T-helper 17 cell (primary cell): Measurements from ENCODE around the gene MACROD2. TPM values are rescaled to one million over a fixed set of nuclear protein-coding genes. Genes with fewer than 3 reads are reported as not detected.

Source experiments
- ATAC-seq: fragments of 150-1000 bp; cut with Tn5 transposase; 2 replicates; pipeline ENCODE4 v1.10.0; 2021; ENCODE audit warnings: mild to moderate bottlenecking, moderate library complexity
- DNase-seq, 3 donors: peaks; one replicate each; pipeline versions ENCODE4 v3.0.0 to v3.0.0-alpha.2; 2020 to 2021
- H3K9me3 ChIP-seq: one replicate; pipeline ENCODE4 v1.7.0; 2013; ENCODE audit warnings: low read length, mild to moderate bottlenecking; ENCODE audit not compliant: control insufficient read depth, poor library complexity, severe bottlenecking
- H3K27ac Mint-ChIP-seq: one replicate; pipeline ENCODE4 v1.8.0; 2022; ENCODE audit warnings: mild to moderate bottlenecking, moderate library complexity, mixed read lengths
- H3K27me3 Mint-ChIP-seq: one replicate; pipeline ENCODE4 v1.8.0; 2022; ENCODE audit warnings: mixed read lengths
- H3K36me3 Mint-ChIP-seq: one replicate; pipeline ENCODE4 v1.8.0; 2022; ENCODE audit warnings: low read depth, mixed read lengths
- H3K4me1 Mint-ChIP-seq: one replicate; pipeline ENCODE4 v1.8.0; 2022; ENCODE audit warnings: mild to moderate bottlenecking, mixed read lengths
- H3K4me3 Mint-ChIP-seq: one replicate; pipeline ENCODE4 v1.8.0; 2022; ENCODE audit warnings: mild to moderate bottlenecking, moderate library complexity, mixed read lengths
- total RNA-seq, 4 donors: library from RNA in 2 of 4; stranded (reverse) in 2 of 4; gene quantifications; one replicate each; pipeline ENCODE4 v1.2.3 and lab custom pipeline; 2022 to 2026

MACROD2 gene
- total RNA-seq, 2 donors from 2014 or later = 0.85 TPM; not detected in 1

- DNase-seq (no peak), ATAC-seq (peak; percentile 48)
- Mint-ChIP-seq H3K4me1 (no peaks in the 10 kb centered on the region), H3K4me3 (no peak overlapping the region), H3K27me3 (no peaks in the 10 kb centered on the region), H3K27ac (no peak overlapping the region), H3K36me3 (no peaks in the 10 kb centered on the region)
- H3K9me3 ChIP-seq = no peaks in the 10 kb centered on the region
Observed at GRCh38 chr20:16040742-16041141, 2045.4 kb downstream of the MACROD2 start.

DNA sequence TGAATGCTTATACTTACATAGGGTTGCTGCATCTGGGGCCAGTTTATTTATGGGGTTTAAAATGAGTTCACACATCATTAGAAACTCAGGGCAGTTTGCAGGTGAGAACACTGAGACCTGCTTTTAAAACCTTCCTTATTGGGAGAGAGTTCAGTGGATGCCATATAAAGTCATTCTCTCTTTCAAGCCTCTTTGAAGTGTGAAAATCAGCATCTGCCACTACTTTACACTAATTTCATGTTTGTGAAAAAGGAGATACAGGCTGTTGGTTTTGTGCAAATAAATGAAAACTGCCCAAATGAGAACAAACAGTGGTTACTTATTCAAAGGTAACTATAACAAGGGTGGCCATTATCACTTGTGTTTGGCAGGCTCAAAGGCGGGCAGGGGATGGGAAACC, 2047.4 kb downstream of the MACROD2 start:
- Mint-ChIP-seq H3K27me3 (no peaks in the 10 kb centered on the region), H3K36me3 (no peaks in the 10 kb centered on the region), H3K4me3 (no peak overlapping the region), H3K27ac (no peak overlapping the region), H3K4me1 (no peaks in the 10 kb centered on the region)
- DNase-seq (no peak), ATAC-seq (no peak)
- no peaks in the 10 kb centered on the region for H3K9me3 ChIP-seq

- no peaks in the 10 kb centered on the region for H3K36me3 Mint-ChIP-seq
- H3K4me1 Mint-ChIP-seq = no peaks in the 10 kb centered on the region
- no peak overlapping the region for H3K4me3 Mint-ChIP-seq
- DNase-seq = no peak
- no peak overlapping the region for H3K27ac Mint-ChIP-seq
- no peaks in the 10 kb centered on the region for H3K27me3 Mint-ChIP-seq
- H3K9me3 ChIP-seq = no peaks in the 10 kb centered on the region
- no peak for ATAC-seq
Observed at GRCh38 chr20:16043931-16044330, 2048.6 kb downstream of the MACROD2 start.

- H3K27me3 Mint-ChIP-seq = no peaks in the 10 kb centered on the region
- no peak for ATAC-seq
- DNase-seq = no peak
- H3K36me3 Mint-ChIP-seq = no peaks in the 10 kb centered on the region
- H3K4me1 Mint-ChIP-seq = no peaks in the 10 kb centered on the region
- no peak overlapping the region for H3K27ac Mint-ChIP-seq
- H3K4me3 Mint-ChIP-seq = no peak overlapping the region
- H3K9me3 ChIP-seq = no peaks in the 10 kb centered on the region
Observed at GRCh38 chr20:16048876-16049275, 2053.6 kb downstream of the MACROD2 start.

- no peak for ATAC-seq
- Mint-ChIP-seq H3K4me1 (no peaks in the 10 kb centered on the region), H3K4me3 (no peak overlapping the region), H3K27ac (no peak overlapping the region), H3K27me3 (no peaks in the 10 kb centered on the region), H3K36me3 (no peaks in the 10 kb centered on the region)
- no peak for DNase-seq
- H3K9me3 ChIP-seq = no peaks in the 10 kb centered on the region
Observed at GRCh38 chr20:16049529-16050093, 2054.3 kb downstream of the MACROD2 start.

DNA sequence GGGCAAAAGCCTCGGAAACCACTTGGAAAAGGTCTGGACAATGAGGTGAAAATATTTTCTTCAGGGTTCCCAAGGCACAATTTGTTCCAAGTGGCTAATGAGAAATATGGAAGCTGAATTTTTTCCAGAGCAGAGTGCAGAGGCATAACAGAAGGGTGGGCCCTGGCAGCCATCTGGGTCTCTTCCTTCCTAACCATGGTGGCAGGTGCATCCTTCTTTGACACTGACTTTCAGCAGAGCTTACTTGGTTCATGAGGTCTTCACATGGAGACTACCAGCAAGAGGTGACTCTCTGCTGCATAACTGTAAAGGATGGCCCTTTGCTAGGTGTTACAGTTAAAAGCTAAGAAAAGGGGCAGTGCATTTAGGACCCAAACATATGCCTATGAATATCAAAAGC, 2055.1 kb downstream of the MACROD2 start:
- H3K27me3 Mint-ChIP-seq = no peaks in the 10 kb centered on the region
- H3K27ac Mint-ChIP-seq = no peak overlapping the region
- ATAC-seq = no peak
- no peaks in the 10 kb centered on the region for H3K36me3 Mint-ChIP-seq
- H3K4me1 Mint-ChIP-seq = no peaks in the 10 kb centered on the region
- no peaks in the 10 kb centered on the region for H3K9me3 ChIP-seq
- no peak for DNase-seq
- H3K4me3 Mint-ChIP-seq = no peak overlapping the region

GRCh38 chr20:16051968-16052367, 2056.7 kb downstream of the MACROD2 start:
- Mint-ChIP-seq H3K27ac (no peak overlapping the region), H3K4me1 (no peaks in the 10 kb centered on the region), H3K36me3 (no peaks in the 10 kb centered on the region), H3K27me3 (no peaks in the 10 kb centered on the region), H3K4me3 (no peak overlapping the region)
- no peak for DNase-seq
- H3K9me3 ChIP-seq = no peaks in the 10 kb centered on the region
- no peak for ATAC-seq

- ATAC-seq = no peak
- Mint-ChIP-seq H3K36me3 (no peaks in the 10 kb centered on the region), H3K4me3 (no peak overlapping the region), H3K27me3 (no peaks in the 10 kb centered on the region), H3K4me1 (no peaks in the 10 kb centered on the region), H3K27ac (no peak overlapping the region)
- H3K9me3 ChIP-seq = no peaks in the 10 kb centered on the region
- DNase-seq = no peak
Observed at GRCh38 chr20:16052456-16052855, 2057.1 kb downstream of the MACROD2 start.

GRCh38 chr20:16054985-16055384, 2059.7 kb downstream of the MACROD2 start:
- no peak for DNase-seq
- no peaks in the 10 kb centered on the region for H3K4me1 Mint-ChIP-seq
- H3K36me3 Mint-ChIP-seq = no peaks in the 10 kb centered on the region
- no peak overlapping the region for H3K4me3 Mint-ChIP-seq
- H3K27me3 Mint-ChIP-seq = no peaks in the 10 kb centered on the region
- no peak overlapping the region for H3K27ac Mint-ChIP-seq
- ATAC-seq = no peak
- H3K9me3 ChIP-seq = no peaks in the 10 kb centered on the region

- H3K27ac Mint-ChIP-seq = no peak overlapping the region
- ATAC-seq (no peak), DNase-seq (no peak)
- no peaks in the 10 kb centered on the region for H3K36me3 Mint-ChIP-seq
- no peaks in the 10 kb centered on the region for H3K9me3 ChIP-seq
- no peaks in the 10 kb centered on the region for H3K4me1 Mint-ChIP-seq
- H3K27me3 Mint-ChIP-seq = no peaks in the 10 kb centered on the region
- H3K4me3 Mint-ChIP-seq = no peak overlapping the region
Observed at GRCh38 chr20:16057651-16058050, 2062.3 kb downstream of the MACROD2 start.

DNA sequence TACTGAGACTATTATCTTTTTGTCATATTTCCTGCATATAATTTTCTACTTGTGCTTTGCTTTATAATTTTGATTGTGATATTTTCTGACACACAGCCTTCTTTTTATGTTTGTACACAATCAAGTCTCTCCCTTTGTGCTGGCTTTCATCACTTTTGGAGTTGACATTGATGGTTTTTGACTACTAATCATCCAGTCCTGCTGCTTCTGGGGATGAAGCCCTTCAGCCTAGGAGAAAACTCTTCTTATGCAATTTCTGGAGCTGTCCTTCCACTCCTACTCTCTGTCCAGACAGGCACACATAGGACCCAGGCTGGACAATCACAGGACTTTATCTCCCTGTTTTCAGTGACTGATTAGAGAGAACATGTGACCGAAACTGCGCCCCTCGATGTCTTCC, 2063.0 kb downstream of the MACROD2 start:
- Mint-ChIP-seq H3K36me3 (no peaks in the 10 kb centered on the region), H3K4me1 (no peaks in the 10 kb centered on the region), H3K27ac (no peak overlapping the region), H3K27me3 (no peaks in the 10 kb centered on the region), H3K4me3 (no peak overlapping the region)
- ATAC-seq (no peak), DNase-seq (no peak)
- H3K9me3 ChIP-seq = no peaks in the 10 kb centered on the region

- H3K9me3 ChIP-seq = no peaks in the 10 kb centered on the region
- Mint-ChIP-seq H3K27me3 (no peaks in the 10 kb centered on the region), H3K27ac (no peak overlapping the region), H3K36me3 (no peaks in the 10 kb centered on the region), H3K4me1 (no peaks in the 10 kb centered on the region), H3K4me3 (no peak overlapping the region)
- DNase-seq (no peak), ATAC-seq (no peak)
Observed at GRCh38 chr20:16059841-16060240, 2064.5 kb downstream of the MACROD2 start.

GRCh38 chr20:16061351-16061750, 2066.0 kb downstream of the MACROD2 start:
- H3K27ac Mint-ChIP-seq = no peak overlapping the region
- no peak for DNase-seq
- ATAC-seq = no peak
- H3K4me1 Mint-ChIP-seq = no peaks in the 10 kb centered on the region
- no peaks in the 10 kb centered on the region for H3K36me3 Mint-ChIP-seq
- no peaks in the 10 kb centered on the region for H3K9me3 ChIP-seq
- no peaks in the 10 kb centered on the region for H3K27me3 Mint-ChIP-seq
- H3K4me3 Mint-ChIP-seq = no peak overlapping the region

DNA sequence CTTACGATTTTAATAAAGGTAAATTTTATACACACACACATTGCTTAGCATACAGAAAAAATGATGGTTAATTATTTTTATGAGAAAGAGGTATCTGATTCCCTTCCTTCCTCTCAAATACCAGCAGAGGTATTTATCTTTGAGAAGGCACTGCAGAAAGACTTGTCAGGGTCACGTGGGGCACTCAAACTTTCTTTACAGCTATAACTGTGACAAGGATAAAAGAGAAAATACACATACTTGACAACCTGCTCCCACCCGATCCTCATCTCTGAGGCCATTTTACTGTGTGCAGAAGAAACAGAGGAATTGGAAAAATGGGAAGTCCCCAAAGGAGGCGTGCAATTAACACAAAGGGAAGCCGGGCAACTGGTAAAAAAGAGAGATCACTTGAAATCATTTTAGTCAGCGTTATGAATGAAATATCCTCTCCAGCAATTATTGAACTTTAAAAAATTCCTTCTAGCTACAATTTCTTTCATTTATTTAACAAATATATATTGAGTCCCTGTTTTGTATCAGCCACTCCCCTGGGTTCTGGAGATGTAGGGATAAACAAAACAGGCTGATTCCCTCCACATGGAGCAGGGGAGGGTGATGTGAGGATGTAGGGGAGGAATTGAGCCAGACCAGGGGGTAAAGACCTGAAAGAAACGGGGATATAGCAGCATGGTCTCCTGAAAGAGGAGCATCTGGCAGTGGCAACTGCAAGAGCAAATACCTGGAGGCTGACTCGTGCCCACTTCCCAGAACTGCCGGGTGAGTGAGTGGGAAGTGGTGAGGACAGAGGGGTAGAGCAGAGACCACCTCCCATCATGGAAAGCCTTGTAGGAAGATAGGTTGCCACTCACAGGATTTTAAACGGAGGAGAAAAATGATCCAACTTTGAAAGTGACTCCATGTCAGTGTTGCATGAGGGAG, 2067.6 kb downstream of the MACROD2 start:
- Mint-ChIP-seq H3K4me3 (no peak overlapping the region), H3K36me3 (no peaks in the 10 kb centered on the region), H3K27me3 (no peaks in the 10 kb centered on the region), H3K27ac (no peak overlapping the region), H3K4me1 (no peaks in the 10 kb centered on the region)
- no peak for DNase-seq
- H3K9me3 ChIP-seq = no peaks in the 10 kb centered on the region
- no peak for ATAC-seq
